ENCODE results near the gene OR51V1.

The OR51V1 gene

GRCh38 chr11:5243816-5244180 lies 43.3 kb upstream of the OR51V1 start:
- TF ChIP-seq CTCF (IDR thresholded peaks at IDR 0.05; ENCODE audit: low read depth, low read length) (no peak), MYC (IDR thresholded peaks at IDR 0.05; ENCODE audit: low read depth, low read length) (no peak), POLR2A (IDR thresholded peaks at IDR 0.05; ENCODE audit: extremely low read depth, insufficient read length) (no peak)
- TF ChIP-seq, protein P1, sequence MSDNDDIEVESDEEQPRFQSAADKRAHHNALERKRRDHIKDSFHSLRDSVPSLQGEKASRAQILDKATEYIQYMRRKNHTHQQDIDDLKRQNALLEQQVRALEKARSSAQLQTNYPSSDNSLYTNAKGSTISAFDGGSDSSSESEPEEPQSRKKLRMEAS (IDR thresholded peaks at IDR 0.05; ENCODE audit: low read depth, low read length), result no peak
- no peak overlapping the region for H3K4me3 ChIP-seq (ENCODE audit: low read depth, low read length)
- DNase-seq (ENCODE audit: low read depth), result no peak

DNA sequence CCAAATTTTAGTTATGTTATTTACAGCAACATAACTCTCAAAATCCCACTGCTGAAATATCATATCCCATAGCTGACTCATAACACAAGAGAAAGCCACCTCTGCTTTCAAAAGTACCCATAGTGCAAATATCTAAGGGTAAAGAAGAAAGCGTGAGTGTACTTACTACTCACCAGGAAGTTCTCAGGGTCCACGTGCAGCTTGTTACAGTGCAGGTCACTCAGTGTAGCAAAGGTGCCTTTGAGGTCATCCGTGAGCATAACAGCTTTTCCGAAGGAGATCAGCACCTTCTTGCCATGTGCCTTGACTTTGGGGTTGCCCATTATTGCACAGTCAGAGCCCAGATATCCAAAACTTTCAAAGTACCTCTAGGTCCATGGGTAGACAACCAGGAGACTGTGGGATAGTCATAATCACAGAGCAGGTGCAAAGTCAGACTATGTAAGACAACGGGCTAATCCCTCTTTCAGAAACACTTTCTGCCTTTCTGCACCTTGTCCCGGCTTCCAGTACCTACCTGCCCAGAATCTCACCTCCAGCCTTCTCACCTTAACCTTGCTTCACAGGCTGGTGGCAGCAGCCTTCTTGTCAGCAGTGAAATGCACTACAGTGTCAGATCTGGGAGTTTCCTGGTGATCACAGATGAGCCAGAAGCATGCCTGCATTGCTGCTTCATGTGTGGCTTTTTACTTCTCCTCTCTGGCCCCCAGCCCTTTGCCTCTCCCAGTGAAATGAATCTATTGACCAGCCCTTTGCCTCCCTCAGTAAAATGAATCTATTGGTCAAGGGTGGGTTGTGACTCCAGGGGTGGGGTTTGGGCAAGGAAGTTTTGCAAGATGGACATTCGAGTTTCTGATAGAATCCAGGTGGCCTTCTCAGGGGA lies 42.7 kb upstream of the OR51V1 start:
- no peak for TF ChIP-seq CTCF (IDR thresholded peaks at IDR 0.05; ENCODE audit: low read depth, low read length)
- no peak for TF ChIP-seq MYC (IDR thresholded peaks at IDR 0.05; ENCODE audit: low read depth, low read length)
- TF ChIP-seq, protein P1 (IDR thresholded peaks at IDR 0.05; ENCODE audit: low read depth, low read length), result no peak
- no peak for TF ChIP-seq POLR2A (IDR thresholded peaks at IDR 0.05; ENCODE audit: extremely low read depth, insufficient read length)
- no peak overlapping the region for H3K4me3 ChIP-seq (ENCODE audit: low read depth, low read length)
- DNase-seq (ENCODE audit: low read depth), result no peak

DNA sequence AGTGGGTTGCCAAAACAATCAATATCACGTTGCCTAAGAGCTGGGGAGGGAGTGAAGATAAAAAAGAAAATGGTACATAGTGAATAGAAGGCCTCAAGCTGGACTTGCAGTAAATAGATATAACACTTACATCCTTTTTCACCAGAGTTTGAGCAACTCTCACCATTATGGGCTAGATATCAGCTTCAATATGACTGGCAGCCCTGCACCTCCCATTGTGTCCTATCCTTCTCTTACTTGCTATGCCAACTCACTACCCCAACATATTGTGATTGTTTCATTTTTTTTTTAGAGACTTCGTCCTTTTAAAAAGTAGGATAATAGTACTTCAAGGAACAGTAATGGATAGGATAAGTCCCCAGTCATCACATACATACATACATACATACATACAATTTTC lies 41.7 kb upstream of the OR51V1 start:
- no peak overlapping the region for H3K4me3 ChIP-seq (ENCODE audit: low read depth, low read length)

GRCh38 chr11:5241458-5241857 lies 41.0 kb upstream of the OR51V1 start:
- no peak for DNase-seq (ENCODE audit: low read depth)
- TF ChIP-seq POLR2A (IDR thresholded peaks at IDR 0.05; ENCODE audit: extremely low read depth, insufficient read length) (no peak), MYC (IDR thresholded peaks at IDR 0.05; ENCODE audit: low read depth, low read length) (no peak), CTCF (IDR thresholded peaks at IDR 0.05; ENCODE audit: low read depth, low read length) (no peak)
- TF ChIP-seq, protein P1 (IDR thresholded peaks at IDR 0.05; ENCODE audit: low read depth, low read length), result no peak
- no peak overlapping the region for H3K4me3 ChIP-seq (ENCODE audit: low read depth, low read length)

More for the DNA sequence above, 41.7 kb upstream of the OR51V1 start:
- DNase-seq (ENCODE audit: low read depth), result no peak
- TF ChIP-seq MYC (IDR thresholded peaks at IDR 0.05; ENCODE audit: low read depth, low read length) (no peak), POLR2A (IDR thresholded peaks at IDR 0.05; ENCODE audit: extremely low read depth, insufficient read length) (no peak), CTCF (IDR thresholded peaks at IDR 0.05; ENCODE audit: low read depth, low read length) (no peak)
- TF ChIP-seq, protein P1 (IDR thresholded peaks at IDR 0.05; ENCODE audit: low read depth, low read length), result no peak

GRCh38 chr11:5240458-5240857 lies 40.0 kb upstream of the OR51V1 start:
- no peak for DNase-seq (ENCODE audit: low read depth)
- H3K4me3 ChIP-seq (ENCODE audit: low read depth, low read length), result no peak overlapping the region
- TF ChIP-seq CTCF (IDR thresholded peaks at IDR 0.05; ENCODE audit: low read depth, low read length) (no peak), POLR2A (IDR thresholded peaks at IDR 0.05; ENCODE audit: extremely low read depth, insufficient read length) (no peak), MYC (IDR thresholded peaks at IDR 0.05; ENCODE audit: low read depth, low read length) (no peak)
- TF ChIP-seq, protein P1 (IDR thresholded peaks at IDR 0.05; ENCODE audit: low read depth, low read length), result no peak

All from NB4 (cell line).